ENCODE data around the gene IQCC.

DNA sequence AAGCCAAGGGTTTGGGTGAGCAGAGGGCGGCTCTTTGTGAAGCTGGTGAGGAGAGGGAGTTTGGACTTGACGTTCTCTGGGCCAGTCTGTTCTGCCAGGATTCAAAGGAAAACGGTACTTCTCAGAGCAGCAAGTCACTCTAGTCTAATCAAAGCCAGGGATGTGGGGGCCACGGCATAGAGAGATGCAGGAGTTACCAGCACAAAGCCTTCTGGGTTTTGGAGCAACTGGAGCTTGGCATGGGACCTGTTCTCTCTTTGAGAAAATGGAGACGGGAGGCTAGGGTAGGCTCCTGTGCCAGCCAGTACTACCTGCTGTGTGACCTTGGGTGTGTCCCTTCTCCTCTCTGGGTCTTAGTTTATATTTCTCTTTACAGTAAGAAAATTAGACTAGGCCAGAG is 23.9 kb upstream of the IQCC start:
- TF ChIP-seq, protein P1, sequence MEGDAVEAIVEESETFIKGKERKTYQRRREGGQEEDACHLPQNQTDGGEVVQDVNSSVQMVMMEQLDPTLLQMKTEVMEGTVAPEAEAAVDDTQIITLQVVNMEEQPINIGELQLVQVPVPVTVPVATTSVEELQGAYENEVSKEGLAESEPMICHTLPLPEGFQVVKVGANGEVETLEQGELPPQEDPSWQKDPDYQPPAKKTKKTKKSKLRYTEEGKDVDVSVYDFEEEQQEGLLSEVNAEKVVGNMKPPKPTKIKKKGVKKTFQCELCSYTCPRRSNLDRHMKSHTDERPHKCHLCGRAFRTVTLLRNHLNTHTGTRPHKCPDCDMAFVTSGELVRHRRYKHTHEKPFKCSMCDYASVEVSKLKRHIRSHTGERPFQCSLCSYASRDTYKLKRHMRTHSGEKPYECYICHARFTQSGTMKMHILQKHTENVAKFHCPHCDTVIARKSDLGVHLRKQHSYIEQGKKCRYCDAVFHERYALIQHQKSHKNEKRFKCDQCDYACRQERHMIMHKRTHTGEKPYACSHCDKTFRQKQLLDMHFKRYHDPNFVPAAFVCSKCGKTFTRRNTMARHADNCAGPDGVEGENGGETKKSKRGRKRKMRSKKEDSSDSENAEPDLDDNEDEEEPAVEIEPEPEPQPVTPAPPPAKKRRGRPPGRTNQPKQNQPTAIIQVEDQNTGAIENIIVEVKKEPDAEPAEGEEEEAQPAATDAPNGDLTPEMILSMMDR (conservative IDR thresholded peaks at IDR 0.05 in 1 of 2, IDR thresholded peaks at IDR 0.05 in 1 of 2; ENCODE audit: extremely low read depth in 1 of 2, insufficient read depth in 1 of 2, low read depth in 1 of 2, low read length in 2 of 2): no peak
- TF ChIP-seq EZH2 (IDR thresholded peaks at IDR 0.05; ENCODE audit: borderline replicate concordance, low read length): no peak
